GM23248 (cell line): Measurements from ENCODE around the gene GRAP2. TPM values are rescaled to one million over a fixed set of nuclear protein-coding genes. Genes with fewer than 3 reads are reported as not detected.

Experiments
- DNase-seq: peaks from one replicate; pipeline ENCODE4 v3.0.0-alpha.2; 2015
- H2AFZ ChIP-seq: fragments of 200-600 bp; sonication (generic); 2 replicates; pipeline ENCODE4 v1.6.1; 2016; ENCODE audit warnings: antibody characterized with exemption
- H3F3A ChIP-seq: fragments of 200-600 bp; sonication (generic); 2 replicates; pipeline ENCODE4 v1.6.1; 2016; ENCODE audit warnings: mild to moderate bottlenecking, antibody characterized with exemption, mixed run types; ENCODE audit not compliant: insufficient read depth
- H3K27ac ChIP-seq: fragments of 200-600 bp; sonication (generic); 2 replicates; pipeline ENCODE4 v1.5.1; 2016; ENCODE audit warnings: mild to moderate bottlenecking
- H3K27me3 ChIP-seq: fragments of 200-600 bp; sonication (generic); replicated peaks from 2 replicates; pipeline ENCODE4 v1.6.1; 2016; ENCODE audit warnings: mild to moderate bottlenecking; ENCODE audit not compliant: insufficient read depth
- H3K36me3 ChIP-seq: fragments of 200-600 bp; sonication (generic); 2 replicates; pipeline ENCODE4 v1.6.1; 2016; ENCODE audit warnings: low read depth, mild to moderate bottlenecking
- H3K4me1 ChIP-seq: fragments of 200-600 bp; sonication (generic); 2 replicates; pipeline ENCODE4 v1.6.1; 2016; ENCODE audit warnings: mild to moderate bottlenecking; ENCODE audit not compliant: insufficient read depth
- H3K4me2 ChIP-seq: fragments of 200-600 bp; sonication (generic); one replicate; pipeline ENCODE4 v1.6.1; 2016; ENCODE audit warnings: mild to moderate bottlenecking; ENCODE audit not compliant: unreplicated experiment
- H3K4me3 ChIP-seq: fragments of 200-600 bp; sonication (generic); 2 replicates; pipeline ENCODE4 v1.5.1; 2016; ENCODE audit warnings: mild to moderate bottlenecking
- H3K79me2 ChIP-seq: fragments of 200-600 bp; sonication (generic); 2 replicates; pipeline ENCODE4 v1.6.1; 2016; ENCODE audit warnings: mild to moderate bottlenecking; ENCODE audit not compliant: insufficient read depth
- H3K9ac ChIP-seq: fragments of 200-600 bp; sonication (generic); 2 replicates; pipeline ENCODE4 v1.6.1; 2016; ENCODE audit warnings: mild to moderate bottlenecking
- H3K9me2 ChIP-seq: fragments of 200-600 bp; sonication (generic); 2 replicates; pipeline ENCODE4 v1.6.1; 2016; ENCODE audit warnings: mixed run types, mild to moderate bottlenecking, moderate library complexity; ENCODE audit not compliant: insufficient read depth
- H3K9me3 ChIP-seq: fragments of 200-600 bp; sonication (generic); one replicate; pipeline ENCODE4 v1.6.1; 2017; ENCODE audit warnings: low read depth
- H4K20me1 ChIP-seq: fragments of 200-600 bp; sonication (generic); 2 replicates; pipeline ENCODE4 v1.6.0; 2016; ENCODE audit not compliant: insufficient read depth
- EZH2 ChIP-seq: fragments of 200-600 bp; sonication (generic); IDR thresholded peaks from 2 replicates; pipeline ENCODE4 v1.6.1; 2018; ENCODE audit warnings: antibody characterized with exemption, mild to moderate bottlenecking; ENCODE audit not compliant: insufficient read depth, poor library complexity, severe bottlenecking
- EZH2phosphoT487 ChIP-seq: fragments of 200-600 bp; sonication (generic); IDR thresholded peaks from 2 replicates; pipeline ENCODE4 v1.6.1; 2018; ENCODE audit warnings: antibody characterized with exemption, moderate library complexity, mild to moderate bottlenecking, low read depth; ENCODE audit not compliant: insufficient read depth
- WGBS, 2 experiments: methylation state at CpG; one replicate each; pipeline ENCODE4 v1.1.6; 2015 to 2017; ENCODE audit warnings: low lambda C conversion rate in 2 of 2, low coverage in 1 of 2; ENCODE audit errors: missing lambda C conversion rate in 2 of 2; 5-methylcytosine and 5-hydroxymethylcytosine counted together
- in situ Hi-C: fragments of 300-500 bp; cut with MboI; formaldehyde crosslinking; loops from 2 replicates; pipeline ENCODE4 v1.15.0; 2020
- polyA plus RNA-seq: library from polyadenylated mRNA; unstranded; fragments of >200 nt; fragmentation: Nextera tagmentation; extraction: Ambion mirVana; gene quantifications from 2 replicates; pipeline ENCODE4 v1.2.1, GENCODE V29; 2016
- total RNA-seq: library from RNA; depleted of rRNA; stranded (reverse); fragments of >200 nt; shearing (Covaris generic); gene quantifications from 2 replicates; pipeline ENCODE4 v1.2.3, GENCODE V29; 2014

GRAP2 gene
- total and polyA plus RNA-seq, 2 experiments from 2014 or later, result not detected

- H3K9me3 ChIP-seq, result no peaks in the 10 kb centered on the region
- no peak overlapping the region for H3K9ac ChIP-seq
- H3K4me3 ChIP-seq, result no peak overlapping the region
- H3K4me1 ChIP-seq, result no peaks in the 10 kb centered on the region
- H2AFZ ChIP-seq, result no peak overlapping the region
- 26 to 37% methylated on average over 5 of the region's 5 CpGs for WGBS, 2 experiments
- no peak for DNase-seq
- no peaks in the 10 kb centered on the region for H3F3A ChIP-seq
- no peak for TF ChIP-seq EZH2
- TF ChIP-seq EZH2phosphoT487, result no peak
- H3K36me3 ChIP-seq, result no peaks in the 10 kb centered on the region
- H3K27ac ChIP-seq, result no peak overlapping the region
- H4K20me1 ChIP-seq, result no peaks in the 10 kb centered on the region
- H3K9me2 ChIP-seq, result no peaks in the 10 kb centered on the region
- H3K79me2 ChIP-seq, result no peaks in the 10 kb centered on the region
- in situ Hi-C loops, result no loop called here
- no peak overlapping the region for H3K4me2 ChIP-seq
- H3K27me3 ChIP-seq, result peaks cover 50% of the 10 kb centered on the region
Measured at GRCh38 chr22:39973656-39974055, 72.8 kb downstream of the GRAP2 start.

- no peak for DNase-seq
- Histone ChIP-seq H3K79me2 (no peaks in the 10 kb centered on the region), H3K4me3 (no peak overlapping the region), H3K9me2 (no peaks in the 10 kb centered on the region), H3K27ac (no peak overlapping the region), H3K27me3 (peaks cover 50% of the 10 kb centered on the region), H3K9ac (no peak overlapping the region), H3K4me2 (no peak overlapping the region), H3F3A (no peaks in the 10 kb centered on the region), H3K9me3 (no peaks in the 10 kb centered on the region), H2AFZ (no peak overlapping the region), H3K36me3 (no peaks in the 10 kb centered on the region), H3K4me1 (no peaks in the 10 kb centered on the region), H4K20me1 (no peaks in the 10 kb centered on the region)
- in situ Hi-C loops, result no loop called here
- TF ChIP-seq EZH2, result no peak
- no peak for TF ChIP-seq EZH2phosphoT487
- WGBS, 2 experiments, result 80 to 82% methylated on average over 5 of the region's 5 CpGs
Measured at GRCh38 chr22:39974065-39974464, 73.2 kb downstream of the GRAP2 start.

- in situ Hi-C loops, result no loop called here
- DNase-seq, result no peak
- Histone ChIP-seq H3K9ac (no peak overlapping the region), H3K4me3 (no peak overlapping the region), H3K27ac (no peak overlapping the region), H3K9me2 (no peaks in the 10 kb centered on the region), H2AFZ (no peak overlapping the region), H4K20me1 (no peaks in the 10 kb centered on the region), H3K4me1 (no peaks in the 10 kb centered on the region), H3K79me2 (no peaks in the 10 kb centered on the region), H3K27me3 (peaks cover 48% of the 10 kb centered on the region), H3K36me3 (no peaks in the 10 kb centered on the region), H3K9me3 (no peaks in the 10 kb centered on the region), H3F3A (no peaks in the 10 kb centered on the region), H3K4me2 (no peak overlapping the region)
- 52 to 53% methylated on average over 6 of the region's 6 CpGs for WGBS, 2 experiments
- TF ChIP-seq EZH2 (no peak), EZH2phosphoT487 (no peak)
Measured at GRCh38 chr22:39979048-39979447, 78.2 kb downstream of the GRAP2 start.

- Histone ChIP-seq H3K27me3 (peaks cover 44% of the 10 kb centered on the region), H2AFZ (no peak overlapping the region), H3K4me3 (no peak overlapping the region), H4K20me1 (no peaks in the 10 kb centered on the region), H3K9me3 (no peaks in the 10 kb centered on the region), H3K79me2 (no peaks in the 10 kb centered on the region), H3K9ac (no peak overlapping the region), H3K36me3 (no peaks in the 10 kb centered on the region), H3K4me2 (no peak overlapping the region), H3K4me1 (no peaks in the 10 kb centered on the region), H3K27ac (no peak overlapping the region), H3K9me2 (no peaks in the 10 kb centered on the region), H3F3A (no peaks in the 10 kb centered on the region)
- in situ Hi-C loops, result no loop called here
- 39 to 40% methylated on average over 5 of the region's 5 CpGs for WGBS, 2 experiments
- no peak for TF ChIP-seq EZH2phosphoT487
- no peak for TF ChIP-seq EZH2
- DNase-seq, result no peak
Measured at GRCh38 chr22:39979458-39979857, 78.6 kb downstream of the GRAP2 start.

- Histone ChIP-seq H3K27ac (no peak overlapping the region), H3K9me2 (no peaks in the 10 kb centered on the region), H3F3A (no peaks in the 10 kb centered on the region), H4K20me1 (no peaks in the 10 kb centered on the region), H3K36me3 (no peaks in the 10 kb centered on the region), H3K4me3 (no peak overlapping the region), H3K79me2 (no peaks in the 10 kb centered on the region), H2AFZ (no peak overlapping the region), H3K9ac (no peak overlapping the region), H3K4me1 (no peaks in the 10 kb centered on the region), H3K9me3 (no peaks in the 10 kb centered on the region), H3K4me2 (no peak overlapping the region), H3K27me3 (peaks cover 42% of the 10 kb centered on the region)
- TF ChIP-seq EZH2 (no peak), EZH2phosphoT487 (no peak)
- DNase-seq, result no peak
- in situ Hi-C loops, result no loop called here
- WGBS, 2 experiments, result 49% methylated on average over 6 of the region's 6 CpGs
Measured at GRCh38 chr22:39980596-39980995, 79.7 kb downstream of the GRAP2 start.
